Stomach (tissue), 4 donors: Measurements from ENCODE around the gene NDUFA8.

Experiments used
- EP300 ChIP-seq: sonication (generic); formaldehyde crosslinking; IDR thresholded peaks from one replicate; pipeline ENCODE4 v1.6.1; 2017; ENCODE audit warnings: antibody characterized with exemption
- POLR2A ChIP-seq, 4 donors: fragments of 450-650 bp; IDR thresholded peaks; one replicate each; pipeline ENCODE4 v1.6.1; 2016; ENCODE audit warnings: antibody characterized with exemption in 4 of 4, control low read depth in 2 of 4, mild to moderate bottlenecking in 1 of 4, moderate library complexity in 1 of 4
- TF ChIP-seq, protein P1 (sequence below), 7 experiments: fragments of 450-650 bp in 4 of 7; fragments of 200-600 bp in 3 of 7; sonication (generic) in 3 of 7; IDR thresholded peaks; one replicate each; pipeline ENCODE4 v1.5.1; 2016 to 2019; ENCODE audit warnings: antibody characterized with exemption in 7 of 7, control low read depth in 2 of 7, mild to moderate bottlenecking in 1 of 7

DNA sequence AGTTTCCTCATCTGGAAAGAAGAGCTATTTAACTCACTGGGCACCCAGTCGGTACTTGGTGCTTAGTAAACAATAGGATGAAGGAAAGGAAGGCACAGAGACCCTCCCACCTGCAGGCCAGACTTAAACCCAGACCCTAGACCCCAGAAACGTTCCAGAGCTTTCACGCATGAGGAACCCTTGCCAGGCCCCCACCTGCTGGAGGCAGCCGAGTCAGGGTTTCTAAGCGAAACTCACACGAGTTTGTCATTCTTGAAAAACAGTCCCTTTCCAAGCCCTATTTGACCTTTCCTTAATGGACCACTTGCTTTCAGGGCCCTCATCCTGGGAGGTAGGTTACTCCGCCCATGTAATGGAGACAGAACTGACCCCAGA is 30.6 kb downstream of the NDUFA8 start:
- TF ChIP-seq, protein P1, sequence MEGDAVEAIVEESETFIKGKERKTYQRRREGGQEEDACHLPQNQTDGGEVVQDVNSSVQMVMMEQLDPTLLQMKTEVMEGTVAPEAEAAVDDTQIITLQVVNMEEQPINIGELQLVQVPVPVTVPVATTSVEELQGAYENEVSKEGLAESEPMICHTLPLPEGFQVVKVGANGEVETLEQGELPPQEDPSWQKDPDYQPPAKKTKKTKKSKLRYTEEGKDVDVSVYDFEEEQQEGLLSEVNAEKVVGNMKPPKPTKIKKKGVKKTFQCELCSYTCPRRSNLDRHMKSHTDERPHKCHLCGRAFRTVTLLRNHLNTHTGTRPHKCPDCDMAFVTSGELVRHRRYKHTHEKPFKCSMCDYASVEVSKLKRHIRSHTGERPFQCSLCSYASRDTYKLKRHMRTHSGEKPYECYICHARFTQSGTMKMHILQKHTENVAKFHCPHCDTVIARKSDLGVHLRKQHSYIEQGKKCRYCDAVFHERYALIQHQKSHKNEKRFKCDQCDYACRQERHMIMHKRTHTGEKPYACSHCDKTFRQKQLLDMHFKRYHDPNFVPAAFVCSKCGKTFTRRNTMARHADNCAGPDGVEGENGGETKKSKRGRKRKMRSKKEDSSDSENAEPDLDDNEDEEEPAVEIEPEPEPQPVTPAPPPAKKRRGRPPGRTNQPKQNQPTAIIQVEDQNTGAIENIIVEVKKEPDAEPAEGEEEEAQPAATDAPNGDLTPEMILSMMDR (IDR thresholded peaks at IDR 0.05), result no peak
- TF ChIP-seq POLR2A (IDR thresholded peaks at IDR 0.05), result no peak
- TF ChIP-seq EP300, result no peak
